Osteoblast (primary cell): ENCODE data around the gene SHB. TPM values are rescaled to one million over a fixed set of nuclear protein-coding genes. Genes with fewer than 3 reads are reported as not detected.

Experiments
- DNase-seq: peaks from one replicate; pipeline ENCODE4 v3.0.0; 2011; ENCODE audit warnings: low spot score, mixed read lengths; ENCODE audit not compliant: insufficient read length; ENCODE audit errors: missing footprints
- H2AFZ ChIP-seq: 2 replicates; pipeline ENCODE4 v1.6.0; 2011; ENCODE audit warnings: mild to moderate bottlenecking, low read length
- H3K27ac ChIP-seq: 2 replicates; pipeline ENCODE4 v1.5.1; 2011; ENCODE audit warnings: mild to moderate bottlenecking, low read depth, low read length, moderate library complexity
- H3K27me3 ChIP-seq: 2 replicates; pipeline ENCODE4 v1.6.0; 2012; ENCODE audit warnings: mild to moderate bottlenecking, control low read depth, inconsistent platforms, low read length, moderate library complexity; ENCODE audit not compliant: insufficient read depth
- H3K36me3 ChIP-seq: 2 replicates; pipeline ENCODE4 v1.5.1; 2011; ENCODE audit warnings: mild to moderate bottlenecking, low read length, control low read depth, moderate library complexity; ENCODE audit not compliant: insufficient read depth
- H3K4me1 ChIP-seq: 2 replicates; pipeline ENCODE4 v1.5.1; 2011; ENCODE audit warnings: mild to moderate bottlenecking, low read length, control low read depth, moderate library complexity; ENCODE audit not compliant: insufficient read depth
- H3K4me2 ChIP-seq: 2 replicates; pipeline ENCODE4 v1.6.0; 2011; ENCODE audit warnings: mild to moderate bottlenecking, low read length; ENCODE audit not compliant: insufficient read depth
- H3K4me3 ChIP-seq: fragments of 200-600 bp; sonication (generic); 3 replicates; pipeline ENCODE4 v1.5.1; 2012; ENCODE audit warnings: mild to moderate bottlenecking, low read length, inconsistent platforms; ENCODE audit not compliant: insufficient read depth
- H3K79me2 ChIP-seq: 2 replicates; pipeline ENCODE4 v1.6.0; 2012; ENCODE audit warnings: mild to moderate bottlenecking, low read length, control low read depth, inconsistent platforms; ENCODE audit not compliant: insufficient read depth
- H3K9me3 ChIP-seq: 2 replicates; pipeline ENCODE4 v1.5.1; 2011; ENCODE audit warnings: low read depth, low read length, control low read depth
- H4K20me1 ChIP-seq: 2 replicates; pipeline ENCODE4 v1.6.0; 2012; ENCODE audit warnings: mild to moderate bottlenecking, low read length, control low read depth; ENCODE audit not compliant: insufficient read depth
- CTCF ChIP-seq: IDR thresholded peaks from 2 replicates; pipeline ENCODE4 v1.5.1; 2011; ENCODE audit warnings: mild to moderate bottlenecking, low read depth, low read length, moderate library complexity; ENCODE audit errors: extremely low read depth
- small RNA-seq: library from RNA; depleted of rRNA; stranded (forward); fragments of <200 nt; gene quantifications from one replicate; pipeline ENCODE3, GENCODE V24; 2012
- total RNA-seq: library from RNA; depleted of rRNA; stranded (reverse); fragments of >200 nt; gene quantifications from 2 replicates; pipeline ENCODE4 v1.2.3, GENCODE V29; 2012

The SHB gene
- total RNA-seq, 1 donor: 9.4 TPM

GRCh38 chr9:37876376-37876775, 192.7 kb downstream of the SHB start:
- Histone ChIP-seq H4K20me1 (no peaks in the 10 kb centered on the region), H3K79me2 (no peaks in the 10 kb centered on the region), H3K4me3 (no peak overlapping the region), H3K9me3 (peaks cover 2% of the 10 kb centered on the region), H3K27ac (no peak overlapping the region), H2AFZ (no peak overlapping the region), H3K4me1 (no peaks in the 10 kb centered on the region), H3K36me3 (peaks cover 13% of the 10 kb centered on the region), H3K4me2 (no peak overlapping the region), H3K27me3 (no peaks in the 10 kb centered on the region)
- no peak for TF ChIP-seq CTCF
- DNase-seq: no peak

GRCh38 chr9:37873955-37874354, 195.1 kb downstream of the SHB start:
- Histone ChIP-seq H3K9me3 (peaks cover 2% of the 10 kb centered on the region), H2AFZ (no peak overlapping the region), H3K4me2 (no peak overlapping the region), H3K27ac (no peak overlapping the region), H3K4me1 (no peaks in the 10 kb centered on the region), H3K36me3 (peaks cover 18% of the 10 kb centered on the region), H4K20me1 (no peaks in the 10 kb centered on the region), H3K4me3 (no peak overlapping the region), H3K79me2 (no peaks in the 10 kb centered on the region), H3K27me3 (no peaks in the 10 kb centered on the region)
- DNase-seq: no peak
- TF ChIP-seq CTCF: no peak

GRCh38 chr9:37870799-37871176, 198.2 kb downstream of the SHB start:
- Histone ChIP-seq H3K4me2 (no peak overlapping the region), H3K79me2 (no peaks in the 10 kb centered on the region), H3K27ac (no peak overlapping the region), H3K4me3 (no peak overlapping the region), H3K27me3 (no peaks in the 10 kb centered on the region), H4K20me1 (no peaks in the 10 kb centered on the region), H3K9me3 (no peaks in the 10 kb centered on the region), H2AFZ (no peak overlapping the region), H3K36me3 (peaks cover 18% of the 10 kb centered on the region), H3K4me1 (no peaks in the 10 kb centered on the region)
- no peak for TF ChIP-seq CTCF
- no peak for DNase-seq

- Histone ChIP-seq H3K27me3 (no peaks in the 10 kb centered on the region), H3K9me3 (no peaks in the 10 kb centered on the region), H2AFZ (no peak overlapping the region), H3K27ac (no peak overlapping the region), H3K4me2 (no peak overlapping the region), H3K36me3 (peaks cover 20% of the 10 kb centered on the region), H3K79me2 (no peaks in the 10 kb centered on the region), H3K4me1 (no peaks in the 10 kb centered on the region), H4K20me1 (no peaks in the 10 kb centered on the region), H3K4me3 (no peak overlapping the region)
- TF ChIP-seq CTCF: no peak
- DNase-seq: no peak
Measured at GRCh38 chr9:37870081-37870798, 198.8 kb downstream of the SHB start.

Small RNA genes lying within 50 kb of the gene (small RNA-seq; reads per million reads assigned to genes)
- not detected for gene RNU7-124P

Other genes with a start within 250 kb of the SHB start
- 114 and 119 TPM in 2 replicates for gene SLC25A51, start 165.1 kb downstream of the SHB start, total RNA-seq